D721Med (cell line): ENCODE results near the gene HNRNPA3.
"Not testable (repeated sequence)": the region's sequence is repeated elsewhere in the genome, so short reads cannot be mapped to it uniquely, and the experiment has no call there.

Source experiments
- DNase-seq: peaks from one replicate; pipeline ENCODE4 v3.0.0; 2011; ENCODE audit warnings: low spot score; ENCODE audit not compliant: insufficient read length
- FAIRE-seq: peaks from 2 replicates; lab custom pipeline; 2011; peaks lifted over from hg19 to GRCh38; lab: Jason Lieb, UNC
- CTCF ChIP-seq: IDR thresholded peaks from 2 replicates; pipeline ENCODE4 v1.5.1; 2012; ENCODE audit warnings: mild to moderate bottlenecking, control low read depth; ENCODE audit not compliant: insufficient read depth; ENCODE audit errors: missing control alignments

HNRNPA3 gene

GRCh38 chr2:177171418-177171865 is 41.2 kb upstream of the HNRNPA3 start:
- no peak for FAIRE-seq
- TF ChIP-seq CTCF = no peak
- no peak for DNase-seq

- DNase-seq (no peak), FAIRE-seq (no peak)
- TF ChIP-seq CTCF = no peak
Observed at GRCh38 chr2:177172034-177172880, 40.3 kb upstream of the HNRNPA3 start.

- TF ChIP-seq CTCF = no peak
- FAIRE-seq (no peak), DNase-seq (no peak)
Observed at GRCh38 chr2:177174486-177174885, 38.1 kb upstream of the HNRNPA3 start.

GRCh38 chr2:177175917-177176668 is 36.5 kb upstream of the HNRNPA3 start:
- FAIRE-seq = no peak
- no peak for TF ChIP-seq CTCF
- no peak for DNase-seq

- DNase-seq = no peak
- FAIRE-seq = no peak
- no peak for TF ChIP-seq CTCF
Observed at GRCh38 chr2:177178797-177179196, 33.8 kb upstream of the HNRNPA3 start.

- FAIRE-seq (no peak), DNase-seq (no peak)
- TF ChIP-seq CTCF = no peak
Observed at GRCh38 chr2:177179227-177179626, 33.4 kb upstream of the HNRNPA3 start.

GRCh38 chr2:177179671-177180070 is 32.9 kb upstream of the HNRNPA3 start:
- FAIRE-seq, DNase-seq: not testable (repeated sequence)
